Pancreas (tissue), 10 donors: Measurements from ENCODE around the gene SNX17. TPM values are rescaled to one million over a fixed set of nuclear protein-coding genes. Genes with fewer than 3 reads are reported as not detected.

Source experiments
- ATAC-seq, 4 donors: fragments of 200-7000 bp; cut with Tn5 transposase; one replicate each; pipeline versions ENCODE4 v1.8.0 to v1.9.1; 2020; ENCODE audit warnings: mild to moderate bottlenecking in 4 of 4, moderate library complexity in 4 of 4
- DNase-seq, 6 donors: peaks; one replicate each; pipeline ENCODE4 v3.0.0-alpha.2; 2020
- FAIRE-seq: peaks from 2 replicates; lab custom pipeline; 2012; peaks lifted over from hg19 to GRCh38; lab: Jason Lieb, UNC
- H3K27ac ChIP-seq, 4 donors: fragments of 200-600 bp; sonication (generic); 1 replicate in 3 of 4; 2 replicates in 1 of 4; pipeline versions ENCODE4 v1.5.0 to v1.8.0; 2020
- H3K27me3 ChIP-seq, 4 donors: fragments of 200-600 bp; one replicate each; pipeline ENCODE4 v1.8.0; 2021
- H3K36me3 ChIP-seq, 3 donors: fragments of 200-600 bp; sonication (generic) in 1 of 3; one replicate each; pipeline versions ENCODE4 v1.5.0 to v1.8.0; 2020 to 2021
- H3K4me1 ChIP-seq, 3 donors: fragments of 200-600 bp; one replicate each; pipeline ENCODE4 v1.8.0; 2021
- H3K4me3 ChIP-seq, 4 donors: fragments of 200-600 bp; sonication (generic) in 2 of 4; one replicate each; pipeline versions ENCODE4 v1.5.0 to v1.8.0; 2020 to 2021
- H3K9me3 ChIP-seq, 4 donors: fragments of 200-600 bp; one replicate each; pipeline ENCODE4 v1.8.0; 2021
- WGBS, 2 donors: extraction: QIAGEN DNeasy Blood & Tissue Kit; methylation state at CpG; one replicate each; pipeline ENCODE4 v1.1.7; 2013; 5-methylcytosine and 5-hydroxymethylcytosine counted together
- intact Hi-C, 3 donors: fragments of 100-400 bp; cut with DNase I; formaldehyde crosslinking; loops; one replicate each; pipeline versions ENCODE4 v1.11.1 to v1.14.2; 2022
- polyA plus RNA-seq, 2 donors: library from polyadenylated mRNA; stranded (reverse); fragments of 200-250 nt; gene quantifications; one replicate each; pipeline ENCODE4 v1.2.3, GENCODE V29; 2013
- total RNA-seq, 6 donors: library from RNA; stranded (reverse); fragmentation: NEBNext Ultra II Directional in 4 of 6; extraction: Animal tissue kit (Norgen Biotek cat#: 25700) in 4 of 6; gene quantifications; one replicate each; pipeline versions ENCODE4 v1.2.1 to v1.2.4, GENCODE V29; 2021 to 2023
- TF ChIP-seq, protein P1 (sequence below), 4 donors: fragments of 200-600 bp; sonication (generic) in 3 of 4; IDR thresholded peaks; one replicate each; pipeline versions ENCODE4 v1.5.0 to v1.8.0; 2021; ENCODE audit warnings: antibody characterized with exemption in 4 of 4
- donor health status: healthy with polysubstance abuse.
- donor health status: DM: no; HTN: no; CAD: no; lungs with moderate emphysema.
- donor health status: DM: no; HTN: no; CAD: no.
- donor health status: control.
- donor health status: control.
- donor health status: Bipolar disorder and iron deficiency.
- donor health status: DM: yes; HTN: yes; CAD: no.
- donor health status: DM: no; HTN: no; CAD: no.
- donor health status: DM: no; HTN: no; CAD: no.
- donor health status: DM: yes; HTN: yes; CAD: no.

Gene SNX17
- total and polyA plus RNA-seq, 8 donors, result 34.3 to 60.2 (median 39.5) TPM

DNA sequence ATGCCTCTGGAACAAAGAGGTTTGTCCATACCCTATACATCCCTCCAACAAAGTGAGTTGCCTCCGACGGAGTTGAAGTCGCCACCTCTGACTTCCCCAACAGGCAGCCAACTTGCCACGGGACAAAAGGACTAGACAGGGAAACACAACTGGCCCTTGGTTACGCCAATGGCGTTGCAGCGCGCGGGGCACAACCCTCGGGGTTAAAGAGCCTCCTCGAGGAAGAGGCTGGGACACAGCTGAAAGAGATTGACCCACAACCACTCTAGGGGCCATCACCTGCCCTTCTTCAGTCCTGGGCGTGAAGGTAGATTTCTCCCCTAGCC lies 14.4 kb upstream of the SNX17 start:
- Histone ChIP-seq H3K36me3 (no peaks in the 10 kb centered on the region), H3K27ac (peak overlapping the region; percentile 74 to 90 (median 86)), H3K27me3 (no peaks in the 10 kb centered on the region), H3K4me3 (peak overlapping the region; percentile 47 to 91 (median 74)), H3K9me3 (no peaks in the 10 kb centered on the region), H3K4me1 (peaks cover 4 to 29% (median 23%) of the 10 kb centered on the region in 3 donors)
- FAIRE-seq, result no peak
- WGBS, 2 donors, result 0% methylated on average over 12 of the region's 12 CpGs
- ATAC-seq, result peak; percentile 13 to 39 (median 23)
- TF ChIP-seq, protein P1, sequence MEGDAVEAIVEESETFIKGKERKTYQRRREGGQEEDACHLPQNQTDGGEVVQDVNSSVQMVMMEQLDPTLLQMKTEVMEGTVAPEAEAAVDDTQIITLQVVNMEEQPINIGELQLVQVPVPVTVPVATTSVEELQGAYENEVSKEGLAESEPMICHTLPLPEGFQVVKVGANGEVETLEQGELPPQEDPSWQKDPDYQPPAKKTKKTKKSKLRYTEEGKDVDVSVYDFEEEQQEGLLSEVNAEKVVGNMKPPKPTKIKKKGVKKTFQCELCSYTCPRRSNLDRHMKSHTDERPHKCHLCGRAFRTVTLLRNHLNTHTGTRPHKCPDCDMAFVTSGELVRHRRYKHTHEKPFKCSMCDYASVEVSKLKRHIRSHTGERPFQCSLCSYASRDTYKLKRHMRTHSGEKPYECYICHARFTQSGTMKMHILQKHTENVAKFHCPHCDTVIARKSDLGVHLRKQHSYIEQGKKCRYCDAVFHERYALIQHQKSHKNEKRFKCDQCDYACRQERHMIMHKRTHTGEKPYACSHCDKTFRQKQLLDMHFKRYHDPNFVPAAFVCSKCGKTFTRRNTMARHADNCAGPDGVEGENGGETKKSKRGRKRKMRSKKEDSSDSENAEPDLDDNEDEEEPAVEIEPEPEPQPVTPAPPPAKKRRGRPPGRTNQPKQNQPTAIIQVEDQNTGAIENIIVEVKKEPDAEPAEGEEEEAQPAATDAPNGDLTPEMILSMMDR (IDR thresholded peaks at IDR 0.05), result no peak
- intact Hi-C loops, result no loop called here
- DNase-seq, result peak in 5 of 6 donors; percentile 32 to 64 (median 50)

- TF ChIP-seq, protein P1 (IDR thresholded peaks at IDR 0.05), result no peak
- 0% methylated on average over 67 of the region's 67 CpGs for WGBS, 2 donors
- Histone ChIP-seq H3K27ac (peak within 1 kb of the TSS; percentile 74 to 90 (median 86)), H3K36me3 (no peaks in the 10 kb centered on the region), H3K4me1 (peaks cover 4 to 29% (median 23%) of the 10 kb centered on the region in 3 donors), H3K27me3 (no peaks in the 10 kb centered on the region), H3K4me3 (peak within 1 kb of the TSS; percentile 47 to 91 (median 74)), H3K9me3 (no peaks in the 10 kb centered on the region)
- DNase-seq, result peak; percentile 93 to 98 (median 95)
- no peak for FAIRE-seq
- peak; percentile 93 to 98 (median 96) for ATAC-seq
- intact Hi-C loops, result no loop called here
Measured at GRCh38 chr2:27356382-27357181, 13.8 kb upstream of the SNX17 start, which contains the start of gene GTF3C2. GTF3C2 (minus strand) TSS chr2:27356764; CDS start chr2:27343554, 13,210 bp downstream.

- TF ChIP-seq, protein P1 (IDR thresholded peaks at IDR 0.05), result no peak
- Histone ChIP-seq H3K9me3 (no peaks in the 10 kb centered on the region), H3K27ac (no peak overlapping the region), H3K36me3 (peaks cover 0 to 42% (median 23%) of the 10 kb centered on the region in 3 donors), H3K4me1 (peaks cover 2 to 6% (median 6%) of the 10 kb centered on the region in 3 donors), H3K4me3 (no peak overlapping the region), H3K27me3 (no peaks in the 10 kb centered on the region)
- DNase-seq, result no peak
- no peak for FAIRE-seq
- peak in 1 of 4 donors; percentile 4 for ATAC-seq
- intact Hi-C loops, result no loop called here
- WGBS, 2 donors, result 84 to 88% methylated on average over 4 of the region's 4 CpGs
Measured at GRCh38 chr2:27362678-27363420, 7.6 kb upstream of the SNX17 start.

- H3K4me1 ChIP-seq, result peaks cover 5 to 6% (median 6%) of the 10 kb centered on the region in 3 donors
- H3K36me3 ChIP-seq, result peaks cover 0 to 44% (median 25%) of the 10 kb centered on the region in 3 donors
- no peak overlapping the region for H3K27ac ChIP-seq
- ATAC-seq, result no peak
- FAIRE-seq, result no peak
- H3K4me3 ChIP-seq, result no peak overlapping the region
- TF ChIP-seq, protein P1 (IDR thresholded peaks at IDR 0.05), result no peak
- H3K27me3 ChIP-seq, result no peaks in the 10 kb centered on the region
- intact Hi-C loops, result no loop called here
- WGBS, 2 donors, result 78 to 82% methylated on average over 2 of the region's 2 CpGs
- H3K9me3 ChIP-seq, result no peaks in the 10 kb centered on the region
- DNase-seq, result no peak
Measured at GRCh38 chr2:27363933-27364332, 6.5 kb upstream of the SNX17 start.
